ENCODE results near the gene BABAM2.
"Not testable (repeated sequence)": the region's sequence is repeated elsewhere in the genome, so short reads cannot be mapped to it uniquely, and the experiment has no call there.

Gene BABAM2

DNA sequence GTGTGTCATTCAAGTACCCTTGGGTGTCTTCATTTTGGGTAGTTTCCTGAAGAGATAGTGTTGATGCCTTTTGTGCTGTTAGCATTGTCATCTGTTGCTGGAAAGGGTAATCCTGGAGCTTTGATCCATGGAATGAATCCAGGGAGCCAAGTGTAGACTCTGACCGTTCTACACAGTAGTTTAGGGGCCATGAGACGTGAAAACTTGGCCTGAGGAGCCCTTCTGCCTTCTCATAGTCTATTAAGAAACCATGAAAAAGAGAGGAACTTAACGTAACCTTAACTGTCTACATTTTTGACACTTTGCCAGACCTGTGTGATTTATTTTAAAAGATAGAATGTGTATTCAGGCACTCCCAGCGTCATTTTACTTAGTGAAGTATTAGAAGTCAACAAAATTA lies 194.0 kb downstream of the BABAM2 start:
- no peak for DNase-seq

DNA sequence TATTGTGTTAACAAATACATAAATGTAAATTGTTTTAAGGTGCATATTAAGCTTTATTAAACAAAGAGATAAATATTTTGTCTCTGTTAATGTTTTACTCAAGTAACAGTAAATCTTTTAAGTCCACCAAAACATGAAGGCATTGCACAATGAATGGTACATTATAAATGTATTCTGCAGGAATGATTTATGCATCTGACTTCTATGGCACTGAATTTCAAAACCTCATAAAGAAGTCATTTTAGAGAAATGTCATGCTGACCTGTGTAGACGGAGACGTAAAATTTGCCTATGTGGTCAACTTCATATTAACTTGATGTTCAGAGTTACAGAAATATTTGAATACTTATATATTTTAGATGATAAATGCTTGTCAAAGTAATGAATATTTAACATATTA lies 194.7 kb downstream of the BABAM2 start:
- no peak for DNase-seq

DNA sequence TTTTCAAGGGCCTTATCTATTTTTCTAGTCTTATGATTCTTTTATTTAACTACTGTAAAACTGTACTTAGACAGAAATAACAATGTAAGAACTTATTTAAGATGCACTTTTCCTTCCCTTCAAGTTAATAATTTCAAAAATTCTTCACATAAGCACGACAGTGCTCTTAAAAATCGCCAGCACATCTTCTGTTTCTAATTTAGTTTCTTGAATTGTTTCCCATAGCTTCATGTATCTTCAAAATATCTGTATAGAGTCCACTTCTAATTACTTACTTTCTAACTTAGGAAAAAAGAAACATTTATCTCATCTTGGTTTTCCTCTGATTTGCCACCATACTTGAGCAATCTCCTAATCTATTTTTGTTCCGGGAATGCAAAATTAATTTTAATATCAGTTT lies 196.1 kb downstream of the BABAM2 start:
- DNase-seq = no peak

DNA sequence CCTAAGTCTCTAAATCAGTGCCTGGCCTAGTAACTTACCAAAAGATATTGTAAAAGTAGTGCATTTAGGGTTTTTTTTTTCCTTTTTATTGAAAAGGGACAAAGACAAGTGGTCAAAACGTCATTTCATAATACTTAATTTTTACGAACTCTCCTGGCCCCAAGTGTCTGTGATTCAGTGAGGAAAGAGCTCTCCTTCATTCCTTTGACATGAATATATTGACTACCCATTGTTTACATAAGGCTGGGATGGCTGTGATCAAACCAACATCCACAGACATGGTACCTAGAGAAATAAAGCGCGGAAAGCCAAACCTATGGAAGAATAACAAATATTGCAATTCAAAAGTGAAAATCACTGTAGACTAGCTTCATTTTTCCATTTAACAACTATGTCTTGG lies 198.4 kb downstream of the BABAM2 start:
- no peak for DNase-seq

DNA sequence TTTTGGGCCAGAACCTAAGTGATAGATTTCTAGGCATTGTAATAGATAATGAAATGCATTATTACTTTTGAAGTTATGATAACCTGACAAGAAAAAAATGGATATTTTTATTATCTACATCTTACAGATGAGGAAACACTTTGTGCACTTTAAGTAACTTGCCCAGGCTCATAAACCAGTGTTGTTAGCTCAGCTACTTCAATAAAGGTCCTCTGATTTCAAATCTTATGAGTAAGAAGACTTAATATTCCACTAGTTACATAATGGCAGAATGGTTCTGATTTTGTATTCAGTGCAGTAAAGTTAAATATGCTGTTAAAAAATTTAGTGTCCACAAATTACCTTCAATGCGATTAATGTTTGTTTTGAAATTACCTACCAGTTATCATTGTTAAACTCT lies 199.0 kb downstream of the BABAM2 start:
- no peak for DNase-seq

DNA sequence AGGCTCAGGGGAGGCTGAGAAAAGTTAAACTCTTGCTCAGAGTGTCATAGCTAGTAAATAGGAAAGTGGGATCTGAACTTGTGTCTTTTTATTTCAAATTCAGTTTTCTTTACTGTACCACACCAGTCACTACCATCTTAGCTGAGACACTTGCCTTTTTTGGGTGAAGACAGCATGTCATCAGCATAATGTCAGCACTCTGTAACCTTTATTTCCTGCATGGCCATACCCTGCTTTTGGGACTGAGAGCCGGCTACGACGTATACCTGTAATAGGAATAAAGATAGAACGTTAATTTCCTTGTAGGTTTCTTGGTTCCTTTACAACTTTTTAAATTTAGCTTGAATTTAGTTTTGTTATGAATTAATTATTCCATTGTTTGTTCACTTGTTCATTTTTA lies 202.8 kb downstream of the BABAM2 start:
- DNase-seq = no peak

DNA sequence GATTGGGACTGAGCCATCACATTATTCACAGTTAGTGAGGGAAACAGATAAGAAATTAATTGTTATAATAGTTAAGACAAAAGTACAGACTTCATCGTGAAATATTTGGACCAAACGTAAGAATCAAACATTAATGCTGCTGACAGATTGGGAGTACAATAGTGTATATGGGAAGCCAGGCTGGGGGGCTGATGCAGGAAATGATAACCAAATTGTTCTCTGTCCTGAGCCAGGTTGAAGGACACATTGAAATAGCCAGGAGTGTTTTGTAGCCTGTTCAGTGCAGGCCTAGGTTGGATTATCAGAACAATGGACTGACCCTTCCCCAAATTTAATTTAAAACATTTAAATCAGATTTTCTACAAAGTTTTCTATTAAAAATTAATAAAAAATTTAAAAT lies 203.2 kb downstream of the BABAM2 start:
- no peak for DNase-seq

DNA sequence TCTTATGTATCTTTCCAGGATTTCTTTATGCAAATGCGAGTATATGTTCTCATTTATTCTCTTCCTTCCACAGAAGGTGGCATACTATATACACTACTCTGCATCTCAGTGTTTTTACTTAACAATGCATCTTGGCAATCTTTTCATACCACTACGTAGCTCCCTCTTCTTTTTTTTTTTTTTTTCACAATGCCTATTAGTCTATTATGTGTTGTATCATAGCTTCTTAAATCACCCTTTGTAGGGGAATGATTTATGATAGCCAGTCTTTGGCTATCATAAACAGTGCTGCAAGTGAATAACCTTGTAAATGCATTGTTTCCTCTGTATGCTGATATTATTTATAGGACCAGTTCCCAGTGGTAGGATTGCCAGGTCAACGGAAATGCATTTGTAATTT lies 204.2 kb downstream of the BABAM2 start:
- no peak for DNase-seq

DNA sequence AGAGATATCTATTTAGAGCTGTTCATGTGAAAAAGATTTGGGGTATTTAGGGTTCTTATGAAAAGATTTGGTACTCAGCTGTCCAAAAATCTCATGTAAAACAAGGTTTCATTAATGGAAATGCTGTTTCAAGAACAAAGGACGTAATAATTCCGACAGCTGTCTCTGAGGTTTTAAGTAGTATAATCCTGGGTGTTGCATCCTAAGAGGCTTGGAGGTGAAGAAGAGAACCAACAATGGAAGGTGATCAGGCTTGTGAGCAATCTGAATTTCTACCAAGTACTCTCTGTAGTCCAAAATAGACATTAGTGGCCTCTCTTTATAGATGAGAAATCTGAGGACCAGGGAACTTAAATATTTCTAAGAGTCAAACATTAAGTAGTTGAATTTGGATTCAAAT lies 205.1 kb downstream of the BABAM2 start:
- DNase-seq = no peak

DNA sequence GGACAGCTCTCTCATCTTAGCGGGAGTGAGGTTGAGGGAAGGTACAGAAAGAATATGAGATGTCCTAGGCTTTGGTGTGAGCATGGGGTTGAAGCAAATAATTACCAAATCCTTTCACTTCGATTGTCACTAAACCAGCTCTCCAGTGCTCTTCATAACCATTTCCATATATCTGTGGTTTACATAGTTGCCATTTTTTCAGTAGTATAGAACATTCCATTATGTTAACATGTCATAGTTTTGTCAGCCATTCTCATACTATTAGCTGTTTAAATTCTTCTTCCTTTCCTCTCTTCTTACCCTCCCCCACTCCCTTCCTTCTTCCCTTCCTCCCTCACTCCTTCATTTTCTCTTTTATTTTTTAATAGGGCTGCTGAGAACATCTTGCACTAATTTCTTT lies 205.9 kb downstream of the BABAM2 start:
- no peak for DNase-seq

DNA sequence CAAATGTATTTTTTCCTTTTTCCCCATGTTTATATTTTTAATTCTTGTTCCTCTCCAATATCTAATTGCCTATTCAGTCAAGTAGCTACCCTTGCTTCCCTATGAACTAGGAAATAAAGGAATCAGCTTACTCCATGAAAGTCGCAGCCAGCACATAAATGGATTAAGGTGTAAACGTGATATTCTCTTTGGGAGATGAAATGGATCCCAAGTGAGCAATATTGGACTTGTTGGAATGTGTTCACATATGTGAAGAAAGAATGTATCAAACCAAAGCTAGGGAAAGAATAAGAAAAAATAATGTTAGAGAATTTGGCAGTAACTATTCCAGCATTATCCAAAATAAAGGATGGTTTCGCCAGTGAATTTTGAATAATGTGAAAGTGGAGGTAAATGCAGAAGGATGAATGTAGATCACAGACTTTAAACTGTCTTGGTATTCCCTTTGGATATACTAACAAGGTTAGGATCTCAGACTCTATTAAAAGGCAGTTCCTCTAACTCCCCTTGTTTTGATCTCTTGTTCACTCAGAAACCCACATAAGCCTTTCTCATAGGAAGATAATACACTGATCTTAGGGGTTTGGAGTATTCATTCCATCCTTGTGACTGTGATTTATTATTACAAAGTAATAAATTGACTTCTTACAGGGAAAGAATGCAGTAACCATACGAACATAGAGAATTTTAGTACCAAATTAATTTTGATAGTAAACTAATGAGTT lies 208.1 kb downstream of the BABAM2 start:
- DNase-seq = no peak

DNA sequence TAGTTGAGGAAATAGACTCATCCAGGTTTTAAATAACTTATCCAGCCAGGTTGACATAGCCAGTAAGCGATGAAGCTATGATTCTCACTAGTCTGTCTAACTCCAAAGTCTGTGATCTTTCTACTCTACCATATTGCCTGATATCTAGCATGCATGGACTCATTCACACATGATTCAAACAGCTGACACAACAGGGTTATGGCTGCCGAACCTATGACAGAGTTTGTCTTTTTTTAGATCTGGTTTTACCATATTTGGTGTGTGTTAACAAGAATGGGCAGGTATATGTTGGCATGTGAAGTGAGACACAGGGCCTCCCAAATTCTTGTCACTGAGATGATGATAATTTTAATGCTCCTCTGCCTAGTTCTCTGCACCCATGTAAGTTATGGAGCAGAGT lies 210.6 kb downstream of the BABAM2 start:
- no peak for DNase-seq

DNA sequence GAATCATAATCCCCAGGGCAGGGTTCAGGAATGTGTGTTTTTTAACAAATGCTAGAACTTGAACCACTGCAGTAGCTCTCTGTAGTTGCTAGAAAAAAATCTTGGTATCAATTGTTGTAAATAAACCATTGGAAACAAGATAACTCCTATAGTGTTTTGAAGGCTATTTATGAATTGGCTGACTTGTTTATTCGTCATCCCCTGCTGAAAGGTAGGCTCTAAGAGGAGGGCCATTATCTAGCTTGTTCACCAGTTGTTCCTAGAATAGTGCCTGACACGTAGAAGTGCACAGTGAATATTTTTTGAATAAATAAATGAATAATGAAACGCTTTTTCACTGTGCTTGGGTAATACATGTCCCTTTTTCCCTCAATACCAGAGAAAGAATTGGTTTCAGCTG lies 211.4 kb downstream of the BABAM2 start:
- DNase-seq = no peak

DNA sequence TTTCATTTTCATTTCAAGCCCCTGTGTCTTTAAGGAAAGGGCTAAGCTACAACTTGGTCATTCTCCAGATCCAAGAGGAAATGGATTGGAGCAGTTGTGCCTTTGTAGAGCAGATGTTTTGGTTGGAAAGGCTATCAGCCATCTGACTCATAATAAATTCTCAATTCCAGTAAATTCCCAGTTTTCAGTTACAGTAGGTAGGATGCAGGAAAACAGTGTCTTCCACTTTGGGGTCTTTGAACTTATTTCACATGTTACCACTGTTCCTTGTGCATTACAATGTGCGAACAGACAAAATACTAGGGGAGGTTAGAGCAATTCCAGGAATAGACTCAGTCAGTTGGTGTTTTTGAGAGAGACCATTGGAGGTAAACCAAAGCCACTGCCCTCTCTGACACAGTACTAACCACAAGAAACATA lies 211.9 kb downstream of the BABAM2 start:
- no peak for DNase-seq

DNA sequence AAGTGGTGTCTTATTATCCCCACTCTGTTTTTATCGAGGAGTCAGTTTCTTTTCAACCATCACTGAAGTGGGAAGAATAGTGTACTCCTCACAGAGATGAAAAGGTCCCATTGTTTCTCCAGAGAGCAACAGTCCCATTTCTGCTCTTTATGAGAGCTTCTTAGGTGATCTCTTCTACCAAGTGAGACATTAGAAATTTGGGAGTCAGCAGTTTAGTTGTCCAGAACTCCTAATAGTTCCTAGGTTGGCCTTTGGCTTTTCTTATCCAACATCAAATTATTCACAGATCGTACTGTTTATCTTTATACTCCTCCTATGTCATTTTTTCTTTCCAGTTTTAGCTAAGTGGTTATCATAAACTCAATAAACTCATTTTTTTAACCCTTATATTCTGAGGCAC lies 213.1 kb downstream of the BABAM2 start:
- no peak for DNase-seq

DNA sequence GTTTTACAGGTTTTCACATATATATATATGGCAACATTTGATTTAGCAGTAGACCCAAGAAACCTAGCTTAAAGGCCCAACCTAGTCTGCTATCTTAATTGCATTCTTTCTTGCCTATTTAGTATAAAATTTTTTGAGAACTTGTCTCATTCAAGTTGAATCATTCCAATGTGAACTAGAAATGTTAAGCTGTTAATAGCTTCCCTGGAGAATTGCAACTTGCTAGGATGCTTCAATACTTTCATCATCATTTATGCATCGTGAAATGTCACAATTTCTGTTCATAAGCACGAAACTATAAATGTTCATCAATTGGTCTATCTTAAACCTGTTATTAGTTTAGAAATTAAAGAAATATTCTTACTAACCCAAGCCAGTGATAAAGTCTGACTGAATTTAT lies 217.6 kb downstream of the BABAM2 start:
- DNase-seq = no peak

DNA sequence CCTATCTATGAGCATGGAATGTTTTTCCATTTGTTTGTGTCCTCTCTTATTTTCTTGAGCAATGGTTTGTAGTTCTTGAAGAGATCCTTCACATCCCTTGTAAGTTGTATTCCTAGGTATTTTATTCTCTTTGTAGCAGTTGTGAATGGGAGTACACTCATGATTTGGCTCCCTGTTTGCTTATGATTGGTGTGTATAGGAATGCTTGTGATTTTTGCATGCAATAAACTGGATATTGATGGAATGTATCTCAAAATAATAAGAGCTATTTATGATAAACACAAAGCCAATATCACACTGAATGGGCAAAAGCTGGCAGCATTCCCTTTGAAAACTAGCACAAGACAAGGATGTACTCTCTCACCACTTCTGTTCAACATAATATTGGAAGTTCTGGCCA lies 223.2 kb downstream of the BABAM2 start:
- DNase-seq = not testable (repeated sequence)

DNA sequence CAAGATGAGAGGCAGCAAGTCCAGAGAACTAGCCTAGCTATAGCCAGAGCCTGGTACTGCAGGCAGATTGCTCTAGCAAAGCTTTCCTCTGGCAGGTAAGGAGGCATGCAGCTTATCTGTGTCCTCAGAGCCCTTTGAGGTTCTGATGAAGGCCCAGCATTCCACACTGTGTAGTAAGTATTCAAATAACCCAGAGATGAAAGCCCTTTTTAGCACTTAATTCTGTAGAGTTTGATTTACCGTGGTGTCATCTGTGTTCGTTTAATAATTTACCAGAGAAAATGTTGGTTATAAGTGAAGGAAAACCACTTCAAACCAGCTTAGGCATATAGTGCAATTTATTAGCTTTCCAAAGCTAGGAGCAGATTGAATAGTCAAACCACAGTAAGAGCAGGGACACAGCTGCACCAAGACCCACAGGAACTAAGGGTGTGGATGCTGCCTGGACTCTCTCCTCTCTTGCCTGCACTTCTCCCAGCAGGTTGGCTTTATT lies 226.6 kb downstream of the BABAM2 start:
- DNase-seq = no peak

DNA sequence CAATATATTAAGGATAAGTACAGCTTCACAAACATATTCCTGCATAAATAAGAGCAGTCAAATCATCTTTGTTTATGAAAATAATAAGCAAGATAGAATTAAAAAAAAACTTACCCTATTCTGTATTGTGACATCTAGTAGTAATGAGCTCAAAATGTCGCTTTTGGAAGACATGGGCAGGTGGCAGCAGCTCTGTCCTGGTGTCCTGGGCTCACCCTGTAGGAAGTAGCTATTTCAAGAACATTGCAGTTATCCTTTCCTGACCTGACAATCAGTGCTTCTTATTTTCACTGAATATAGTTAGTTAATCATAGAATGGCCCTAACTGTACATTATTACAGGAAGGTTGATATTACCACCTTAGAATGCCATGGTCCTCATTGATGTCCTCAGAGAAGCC lies 229.1 kb downstream of the BABAM2 start:
- no peak for DNase-seq

DNA sequence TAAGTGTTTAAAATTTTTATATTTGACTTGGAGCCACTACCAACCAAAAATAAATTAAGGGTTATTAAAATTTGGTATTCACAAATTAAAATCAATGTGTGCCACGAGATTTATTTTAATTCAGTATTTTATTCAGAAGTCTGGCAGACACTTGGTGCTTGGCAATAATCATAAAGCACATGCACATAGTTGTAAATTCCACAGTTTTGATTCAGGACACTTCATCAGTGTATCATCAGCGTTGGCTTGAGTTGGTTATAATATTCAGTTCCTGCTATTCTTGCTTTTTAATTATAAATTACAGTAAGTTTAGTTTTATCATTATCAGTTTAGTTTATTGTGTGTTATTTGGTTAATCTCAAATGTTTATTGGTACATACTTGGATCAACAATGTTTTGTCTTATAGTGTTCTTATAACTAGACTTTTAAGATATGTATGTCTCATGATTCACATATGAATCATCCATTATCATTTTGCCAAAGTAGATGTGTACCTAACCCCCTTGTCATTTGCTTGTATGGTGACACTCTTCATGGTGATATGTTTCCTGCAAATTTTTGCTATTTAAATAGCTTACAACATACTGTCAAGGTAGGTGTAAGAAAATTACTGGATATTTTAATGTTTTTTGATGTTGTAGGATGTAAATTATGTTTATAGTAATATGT lies 237.9 kb downstream of the BABAM2 start:
- DNase-seq = no peak

DNA sequence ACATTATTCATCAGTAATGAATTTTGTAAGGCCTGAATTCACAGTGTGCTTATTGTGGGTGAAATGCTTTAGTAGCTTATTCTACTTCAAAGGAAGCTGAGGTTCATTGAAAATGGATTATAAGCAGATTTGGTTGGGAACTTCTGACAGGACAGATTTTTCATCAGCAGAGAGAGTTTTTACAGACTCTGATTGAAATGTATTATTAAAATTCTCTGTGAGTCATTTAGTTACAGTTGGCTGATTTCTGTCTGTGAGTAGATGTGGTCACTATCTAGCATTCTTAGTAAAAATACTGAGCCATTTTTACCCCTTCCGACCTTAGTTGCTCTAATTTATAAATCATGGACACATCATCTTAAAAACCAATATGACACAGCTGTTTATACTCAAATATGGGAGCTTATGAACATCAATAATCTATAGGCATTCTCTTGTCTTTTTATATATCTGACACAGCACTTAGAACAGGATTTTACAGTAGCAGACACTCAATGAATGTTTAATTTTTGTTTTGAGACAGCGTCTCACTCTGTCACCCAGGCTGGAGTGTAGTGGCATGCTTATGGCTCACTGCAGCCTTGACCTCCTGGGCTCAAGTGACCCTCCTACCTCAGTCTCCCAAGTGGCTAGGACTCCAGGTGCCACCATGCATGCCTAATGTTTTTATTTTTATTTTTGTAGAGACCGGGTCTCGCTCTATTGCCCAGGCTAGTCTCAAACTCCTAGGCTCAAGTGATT lies 239.6 kb downstream of the BABAM2 start:
- no peak for DNase-seq

DNA sequence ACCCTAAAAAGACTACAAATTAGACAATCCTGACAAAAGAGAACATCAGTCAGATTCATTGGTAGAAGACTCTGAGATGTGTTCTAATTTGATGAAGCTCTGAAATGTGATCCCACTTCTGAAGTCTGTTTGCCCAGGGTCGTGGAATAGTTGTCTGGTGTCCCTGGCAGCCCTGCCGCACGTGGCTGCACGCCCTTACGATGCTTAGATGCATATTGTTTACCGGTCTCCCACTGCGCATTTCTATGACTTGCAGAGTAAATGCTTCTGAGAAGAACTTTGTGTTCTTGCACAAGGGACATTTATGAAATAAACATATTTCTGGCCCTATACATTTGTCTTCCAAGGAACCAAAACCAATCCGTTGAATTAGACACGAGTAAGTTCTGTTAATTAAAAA lies 243.2 kb downstream of the BABAM2 start:
- DNase-seq = no peak

DNA sequence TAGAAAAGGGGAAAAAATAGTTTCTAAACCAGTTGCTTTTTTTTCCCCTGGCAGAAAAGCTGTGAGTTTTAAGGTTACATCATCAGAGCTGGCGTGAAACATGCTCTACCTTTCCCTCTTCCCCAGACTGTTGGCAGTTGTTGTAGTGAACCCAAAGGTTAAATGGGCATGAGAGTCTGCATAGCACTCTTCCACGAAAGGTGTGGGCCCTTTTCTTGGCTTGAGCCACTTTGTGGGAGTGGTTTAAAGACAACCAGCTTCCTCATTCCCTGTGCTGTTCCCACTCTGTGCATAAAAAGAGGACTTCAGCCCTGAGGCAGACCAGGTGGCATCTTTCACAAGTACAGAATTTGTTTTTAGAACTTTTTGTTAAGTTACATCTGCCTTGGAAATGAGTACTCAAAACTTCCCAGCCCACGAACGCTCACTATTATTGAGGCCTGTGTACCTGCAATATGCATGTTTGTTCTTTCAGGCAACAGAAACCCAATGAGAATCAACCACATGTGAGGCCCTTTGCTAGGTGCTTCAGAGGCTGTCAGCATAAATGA lies 243.8 kb downstream of the BABAM2 start:
- DNase-seq = no peak

DNA sequence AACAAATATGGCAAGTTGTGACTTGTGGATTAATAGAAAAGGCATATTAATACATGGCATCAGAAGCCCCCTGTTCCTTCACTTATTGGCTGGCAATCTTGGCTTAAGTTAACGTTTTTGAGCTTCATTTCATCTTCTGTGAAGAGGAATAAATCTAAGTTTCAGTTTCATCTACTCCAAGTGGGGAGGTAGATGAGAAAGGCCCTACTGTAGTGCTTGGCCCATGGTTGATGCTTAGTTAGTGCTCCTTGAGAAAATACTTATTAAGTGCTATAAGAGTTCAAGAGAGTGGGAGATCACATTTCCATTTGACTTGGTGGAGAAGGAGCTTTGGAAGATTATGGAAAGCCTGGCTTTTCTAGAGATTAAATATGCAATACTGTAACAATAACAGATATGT lies 244.3 kb downstream of the BABAM2 start:
- no peak for DNase-seq
